ENCODE measurements around the gene UBE3B.

Gene UBE3B

GRCh38 chr12:109488051-109488665 is 10.7 kb downstream of the UBE3B start:
- no peak for ATAC-seq (ENCODE audit: low read depth)
- Mint-ChIP-seq H3K4me1 (no peaks in the 10 kb centered on the region), H3K27ac (no peak overlapping the region), H3K4me3 (no peak overlapping the region), H3K9me3 (no peaks in the 10 kb centered on the region), H3K27me3 (no peaks in the 10 kb centered on the region), H3K36me3 (peaks cover 25% of the 10 kb centered on the region)
- no peak for DNase-seq (ENCODE audit: low spot score in 2 of 2)

- ATAC-seq (ENCODE audit: low read depth) (no peak), DNase-seq (ENCODE audit: low spot score in 2 of 2) (no peak)
- H3K27me3 Mint-ChIP-seq: no peaks in the 10 kb centered on the region
- H3K4me1 Mint-ChIP-seq: no peaks in the 10 kb centered on the region
- no peak overlapping the region for H3K27ac Mint-ChIP-seq
- H3K4me3 Mint-ChIP-seq: no peak overlapping the region
- peaks cover 28% of the 10 kb centered on the region for H3K36me3 Mint-ChIP-seq
- no peaks in the 10 kb centered on the region for H3K9me3 Mint-ChIP-seq
These were observed 11.9 kb downstream of the UBE3B start for GRCh38 chr12:109489016-109489954.

GRCh38 chr12:109489955-109490565 is 12.6 kb downstream of the UBE3B start:
- Mint-ChIP-seq H3K27ac (no peak overlapping the region), H3K36me3 (peaks cover 31% of the 10 kb centered on the region), H3K27me3 (no peaks in the 10 kb centered on the region), H3K4me3 (no peak overlapping the region), H3K9me3 (no peaks in the 10 kb centered on the region), H3K4me1 (no peaks in the 10 kb centered on the region)
- ATAC-seq (ENCODE audit: low read depth) (no peak), DNase-seq (ENCODE audit: low spot score in 2 of 2) (no peak)

GRCh38 chr12:109491671-109492070 is 14.2 kb downstream of the UBE3B start:
- Mint-ChIP-seq H3K27me3 (no peaks in the 10 kb centered on the region), H3K36me3 (peaks cover 32% of the 10 kb centered on the region), H3K9me3 (peaks cover 1% of the 10 kb centered on the region), H3K4me3 (no peak overlapping the region), H3K4me1 (no peaks in the 10 kb centered on the region), H3K27ac (no peak overlapping the region)
- ATAC-seq (ENCODE audit: low read depth) (no peak), DNase-seq (ENCODE audit: low spot score in 2 of 2) (no peak)

GRCh38 chr12:109492371-109492770 is 14.9 kb downstream of the UBE3B start:
- Mint-ChIP-seq H3K9me3 (peaks cover 1% of the 10 kb centered on the region), H3K27ac (no peak overlapping the region), H3K4me3 (no peak overlapping the region), H3K27me3 (no peaks in the 10 kb centered on the region), H3K36me3 (peaks cover 32% of the 10 kb centered on the region), H3K4me1 (no peaks in the 10 kb centered on the region)
- DNase-seq (ENCODE audit: low spot score in 2 of 2) (no peak), ATAC-seq (ENCODE audit: low read depth) (no peak)

GRCh38 chr12:109493090-109493489 is 15.7 kb downstream of the UBE3B start:
- Mint-ChIP-seq H3K9me3 (peaks cover 1% of the 10 kb centered on the region), H3K36me3 (peaks cover 37% of the 10 kb centered on the region), H3K4me1 (no peaks in the 10 kb centered on the region), H3K4me3 (no peak overlapping the region), H3K27ac (no peak overlapping the region), H3K27me3 (no peaks in the 10 kb centered on the region)
- ATAC-seq (ENCODE audit: low read depth) (no peak), DNase-seq (ENCODE audit: low spot score in 2 of 2) (no peak)

- DNase-seq (ENCODE audit: low spot score in 2 of 2) (no peak), ATAC-seq (ENCODE audit: low read depth) (no peak)
- Mint-ChIP-seq H3K9me3 (peaks cover 1% of the 10 kb centered on the region), H3K4me3 (no peak overlapping the region), H3K4me1 (no peaks in the 10 kb centered on the region), H3K36me3 (peaks cover 40% of the 10 kb centered on the region), H3K27me3 (no peaks in the 10 kb centered on the region), H3K27ac (no peak overlapping the region)
These were observed 16.5 kb downstream of the UBE3B start for GRCh38 chr12:109493938-109494337.

GRCh38 chr12:109494348-109494881 is 17.0 kb downstream of the UBE3B start:
- Mint-ChIP-seq H3K36me3 (peaks cover 38% of the 10 kb centered on the region), H3K4me3 (no peak overlapping the region), H3K27ac (no peak overlapping the region), H3K27me3 (no peaks in the 10 kb centered on the region), H3K9me3 (peaks cover 1% of the 10 kb centered on the region), H3K4me1 (no peaks in the 10 kb centered on the region)
- ATAC-seq (ENCODE audit: low read depth) (no peak), DNase-seq (ENCODE audit: low spot score in 2 of 2) (no peak)

- DNase-seq (ENCODE audit: low spot score in 2 of 2): no peak
- no peak overlapping the region for H3K27ac Mint-ChIP-seq
- no peaks in the 10 kb centered on the region for H3K27me3 Mint-ChIP-seq
- no peak overlapping the region for H3K4me3 Mint-ChIP-seq
- peaks cover 1% of the 10 kb centered on the region for H3K9me3 Mint-ChIP-seq
- peaks cover 40% of the 10 kb centered on the region for H3K36me3 Mint-ChIP-seq
- no peak for ATAC-seq (ENCODE audit: low read depth)
- H3K4me1 Mint-ChIP-seq: no peaks in the 10 kb centered on the region
These were observed 17.6 kb downstream of the UBE3B start for GRCh38 chr12:109495012-109495411.

- Mint-ChIP-seq H3K36me3 (peaks cover 43% of the 10 kb centered on the region), H3K27ac (no peak overlapping the region), H3K4me1 (no peaks in the 10 kb centered on the region), H3K4me3 (no peak overlapping the region), H3K9me3 (peaks cover 1% of the 10 kb centered on the region), H3K27me3 (no peaks in the 10 kb centered on the region)
- ATAC-seq (ENCODE audit: low read depth) (no peak), DNase-seq (ENCODE audit: low spot score in 2 of 2) (no peak)
These were observed 18.9 kb downstream of the UBE3B start for GRCh38 chr12:109496306-109496705.

GRCh38 chr12:109497675-109498074 is 20.2 kb downstream of the UBE3B start:
- Mint-ChIP-seq H3K36me3 (peaks cover 43% of the 10 kb centered on the region), H3K27me3 (no peaks in the 10 kb centered on the region), H3K4me1 (no peaks in the 10 kb centered on the region), H3K27ac (no peak overlapping the region), H3K4me3 (no peak overlapping the region), H3K9me3 (peaks cover 1% of the 10 kb centered on the region)
- ATAC-seq (ENCODE audit: low read depth) (no peak), DNase-seq (ENCODE audit: low spot score in 2 of 2) (no peak)

- no peak overlapping the region for H3K27ac Mint-ChIP-seq
- peaks cover 42% of the 10 kb centered on the region for H3K36me3 Mint-ChIP-seq
- H3K4me1 Mint-ChIP-seq: no peaks in the 10 kb centered on the region
These were observed 23.2 kb downstream of the UBE3B start for GRCh38 chr12:109500406-109501185.

GRCh38 chr12:109501299-109501698 is 23.9 kb downstream of the UBE3B start:
- Mint-ChIP-seq H3K4me1 (no peaks in the 10 kb centered on the region), H3K27me3 (no peaks in the 10 kb centered on the region), H3K4me3 (no peak overlapping the region), H3K9me3 (no peaks in the 10 kb centered on the region), H3K27ac (no peak overlapping the region), H3K36me3 (peaks cover 42% of the 10 kb centered on the region)
- DNase-seq (ENCODE audit: low spot score in 2 of 2) (no peak), ATAC-seq (ENCODE audit: low read depth) (no peak)

More at GRCh38 chr12:109500406-109501185, 23.2 kb downstream of the UBE3B start:
- DNase-seq (ENCODE audit: low spot score in 2 of 2) (no peak), ATAC-seq (ENCODE audit: low read depth) (no peak)
- Mint-ChIP-seq H3K9me3 (peaks cover 1% of the 10 kb centered on the region), H3K27me3 (no peaks in the 10 kb centered on the region), H3K4me3 (no peak overlapping the region)
